Measurements from ENCODE around the gene AGAP1. TPM values are rescaled to one million over a fixed set of nuclear protein-coding genes. Genes with fewer than 3 reads are reported as not detected.

AGAP1 gene
- total RNA-seq, 6 experiments from 2014 or later = 8.1 to 11.2 (median 9.8) TPM

GRCh38 chr2:235494716-235495372 is 1.0 kb downstream of the AGAP1 start:
- Histone ChIP-seq H3K36me3 (no peaks in the 10 kb centered on the region), H3K27ac (no peak overlapping the region), H3K4me3 (peak overlapping the region; percentile 58 to 79 (median 63)), H3K4me1 (peaks cover 0 to 19% (median 10%) of the 10 kb centered on the region in 4 donors), H3K9me3 (no peaks in the 10 kb centered on the region), H3K27me3 (no peaks in the 10 kb centered on the region)
- TF ChIP-seq, protein P1, sequence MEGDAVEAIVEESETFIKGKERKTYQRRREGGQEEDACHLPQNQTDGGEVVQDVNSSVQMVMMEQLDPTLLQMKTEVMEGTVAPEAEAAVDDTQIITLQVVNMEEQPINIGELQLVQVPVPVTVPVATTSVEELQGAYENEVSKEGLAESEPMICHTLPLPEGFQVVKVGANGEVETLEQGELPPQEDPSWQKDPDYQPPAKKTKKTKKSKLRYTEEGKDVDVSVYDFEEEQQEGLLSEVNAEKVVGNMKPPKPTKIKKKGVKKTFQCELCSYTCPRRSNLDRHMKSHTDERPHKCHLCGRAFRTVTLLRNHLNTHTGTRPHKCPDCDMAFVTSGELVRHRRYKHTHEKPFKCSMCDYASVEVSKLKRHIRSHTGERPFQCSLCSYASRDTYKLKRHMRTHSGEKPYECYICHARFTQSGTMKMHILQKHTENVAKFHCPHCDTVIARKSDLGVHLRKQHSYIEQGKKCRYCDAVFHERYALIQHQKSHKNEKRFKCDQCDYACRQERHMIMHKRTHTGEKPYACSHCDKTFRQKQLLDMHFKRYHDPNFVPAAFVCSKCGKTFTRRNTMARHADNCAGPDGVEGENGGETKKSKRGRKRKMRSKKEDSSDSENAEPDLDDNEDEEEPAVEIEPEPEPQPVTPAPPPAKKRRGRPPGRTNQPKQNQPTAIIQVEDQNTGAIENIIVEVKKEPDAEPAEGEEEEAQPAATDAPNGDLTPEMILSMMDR (IDR thresholded peaks at IDR 0.05) = no peak
- no peak for TF ChIP-seq POLR2A (IDR thresholded peaks at IDR 0.05)
- WGBS (ENCODE audit: insufficient coverage, low coverage, low lambda C conversion rate, missing lambda C conversion rate) = 4% methylated on average over 5 of the region's 72 CpGs
- intact Hi-C loops (cut with DNase I) = no loop called here
- peak; percentile 22 to 38 (median 31) for ATAC-seq
- peak in 2 of 3 donors; percentile 54 to 59 for DNase-seq

GRCh38 chr2:235495373-235496238 is 1.8 kb downstream of the AGAP1 start:
- ATAC-seq (peak; percentile 5 to 38 (median 16)), DNase-seq (peak in 1 of 3 donors; percentile 62)
- Histone ChIP-seq H3K9me3 (no peaks in the 10 kb centered on the region), H3K27me3 (no peaks in the 10 kb centered on the region), H3K4me1 (peaks cover 0 to 19% (median 10%) of the 10 kb centered on the region in 4 donors), H3K36me3 (no peaks in the 10 kb centered on the region), H3K27ac (peak overlapping the region in 1 of 3 donors; percentile 18), H3K4me3 (peak overlapping the region; percentile 58 to 79 (median 63))
- TF ChIP-seq, protein P1 (IDR thresholded peaks at IDR 0.05) = no peak
- no peak for TF ChIP-seq POLR2A (IDR thresholded peaks at IDR 0.05)
- intact Hi-C loops (cut with DNase I) = no loop called here
- WGBS (ENCODE audit: insufficient coverage, low coverage, low lambda C conversion rate, missing lambda C conversion rate) = 32% methylated on average over 9 of the region's 18 CpGs

DNA sequence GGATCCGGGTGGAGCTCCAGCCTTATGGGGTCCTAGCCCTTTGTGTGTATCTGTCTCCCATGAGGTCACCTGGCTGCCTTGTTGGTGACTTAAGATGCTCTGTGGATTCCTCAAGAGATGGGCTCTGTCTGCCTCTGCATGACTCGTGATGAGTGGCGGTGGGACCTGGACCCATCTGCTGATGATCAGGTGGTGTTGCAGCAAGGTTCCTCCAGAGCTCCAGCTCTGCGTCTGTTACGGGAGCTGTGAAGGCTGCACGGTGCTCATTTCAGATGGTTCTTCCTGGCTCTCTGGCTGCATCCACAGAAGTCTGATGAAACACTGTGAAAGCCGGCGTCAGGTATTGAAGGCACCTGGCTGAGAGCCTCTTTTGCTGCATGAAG is 2.4 kb downstream of the AGAP1 start:
- no peaks in the 10 kb centered on the region for H3K27me3 ChIP-seq
- DNase-seq (no peak), ATAC-seq (no peak)
- TF ChIP-seq POLR2A (IDR thresholded peaks at IDR 0.05) = no peak
- TF ChIP-seq, protein P1 (IDR thresholded peaks at IDR 0.05) = no peak
- WGBS (ENCODE audit: insufficient coverage, low coverage, low lambda C conversion rate, missing lambda C conversion rate) = 60% methylated on average over 2 of the region's 8 CpGs
- no peaks in the 10 kb centered on the region for H3K36me3 ChIP-seq
- no peaks in the 10 kb centered on the region for H3K9me3 ChIP-seq
- no peak overlapping the region for H3K27ac ChIP-seq
- intact Hi-C loops (cut with DNase I) = no loop called here
- peaks cover 0 to 19% (median 10%) of the 10 kb centered on the region in 4 donors for H3K4me1 ChIP-seq
- no peak overlapping the region for H3K4me3 ChIP-seq

GRCh38 chr2:235497096-235497495 is 3.3 kb downstream of the AGAP1 start:
- Histone ChIP-seq H3K36me3 (no peaks in the 10 kb centered on the region), H3K4me1 (peaks cover 0 to 19% (median 10%) of the 10 kb centered on the region in 4 donors), H3K4me3 (no peak overlapping the region), H3K9me3 (no peaks in the 10 kb centered on the region), H3K27ac (no peak overlapping the region), H3K27me3 (no peaks in the 10 kb centered on the region)
- ATAC-seq = no peak
- WGBS (ENCODE audit: insufficient coverage, low coverage, low lambda C conversion rate, missing lambda C conversion rate) = 100% methylated on average over 1 of the region's 3 CpGs
- intact Hi-C loops (cut with DNase I) = no loop called here
- no peak for TF ChIP-seq POLR2A (IDR thresholded peaks at IDR 0.05)
- TF ChIP-seq, protein P1 (IDR thresholded peaks at IDR 0.05) = no peak
- no peak for DNase-seq

Measured in right lobe of liver (tissue), 6 donors.